GM18873 (cell line): Measurements from ENCODE around the gene FOXRED1.
A peak's percentile ranks its signal among the peaks of the same experiment; 100 is the strongest.

Source experiments
- ATAC-seq: cut with Tn5 transposase; IDR thresholded peaks from one replicate; pipeline ENCODE4 v1.9.1; 2021; ENCODE audit warnings: mild to moderate bottlenecking, moderate library complexity, moderate number of reproducible peaks; ENCODE audit not compliant: unreplicated experiment, low FRiP score

Gene FOXRED1

GRCh38 chr11:126310200-126310991, 41.4 kb downstream of the FOXRED1 start:
- ATAC-seq = no peak

DNA sequence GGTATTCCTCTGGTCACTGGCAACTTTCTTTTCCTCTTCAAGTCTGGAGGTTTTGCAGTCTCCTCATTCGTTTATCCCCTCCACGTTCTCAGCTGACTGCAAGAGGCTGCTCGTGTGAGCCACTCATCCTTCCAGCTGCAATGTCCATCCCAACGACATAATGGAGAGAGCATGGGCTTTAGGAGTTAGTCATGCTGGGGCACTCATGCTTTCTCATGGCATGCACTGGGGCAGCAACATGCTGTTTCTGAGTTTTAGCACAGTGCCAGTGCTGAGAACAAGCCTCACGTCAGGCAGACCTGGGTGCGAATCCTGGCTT, 42.0 kb downstream of the FOXRED1 start:
- no peak for ATAC-seq

DNA sequence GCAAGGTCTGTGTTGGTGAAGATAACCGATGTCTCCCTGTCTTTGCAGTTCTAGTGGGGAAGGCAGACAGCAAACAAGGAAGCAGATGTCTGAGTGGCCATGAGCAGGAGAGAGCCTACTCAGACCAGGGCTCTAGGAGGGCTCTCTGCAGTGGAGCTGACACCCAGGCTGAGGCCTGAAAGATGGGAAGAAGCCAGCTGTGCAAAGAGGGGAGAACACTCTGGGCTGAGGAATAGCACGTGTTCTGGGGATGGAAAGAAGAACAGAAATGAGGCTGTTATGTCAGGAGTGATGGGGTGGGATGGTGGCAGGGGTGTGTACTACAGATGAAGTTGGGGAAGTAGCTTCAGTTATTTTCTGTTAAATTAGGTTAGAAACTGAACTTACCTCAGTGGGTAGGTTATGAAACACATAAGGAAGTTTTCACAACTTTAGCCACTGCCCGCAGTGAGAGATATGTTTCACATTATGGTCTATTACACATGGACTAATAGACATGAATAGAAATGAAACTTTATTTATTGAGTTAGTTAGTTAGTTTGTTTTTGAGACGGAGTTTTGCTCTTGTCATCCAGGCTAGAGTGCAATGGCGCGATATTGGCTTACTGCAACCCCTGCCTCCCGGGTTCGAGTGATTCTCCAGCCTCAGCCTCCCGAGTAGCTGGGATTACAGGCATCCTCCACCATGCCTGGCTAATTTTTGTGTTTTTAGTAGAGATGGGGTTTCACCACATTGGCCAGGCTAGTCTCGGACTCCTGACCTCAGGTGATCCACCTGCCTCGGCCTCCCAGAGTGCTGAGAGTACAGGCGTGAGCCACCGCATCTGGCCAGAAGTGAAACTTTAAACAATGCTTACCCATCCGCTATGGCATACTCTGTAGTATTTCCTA, 42.7 kb downstream of the FOXRED1 start:
- no peak for ATAC-seq

- no peak for ATAC-seq
Measured at GRCh38 chr11:126312961-126313360, 44.0 kb downstream of the FOXRED1 start.

DNA sequence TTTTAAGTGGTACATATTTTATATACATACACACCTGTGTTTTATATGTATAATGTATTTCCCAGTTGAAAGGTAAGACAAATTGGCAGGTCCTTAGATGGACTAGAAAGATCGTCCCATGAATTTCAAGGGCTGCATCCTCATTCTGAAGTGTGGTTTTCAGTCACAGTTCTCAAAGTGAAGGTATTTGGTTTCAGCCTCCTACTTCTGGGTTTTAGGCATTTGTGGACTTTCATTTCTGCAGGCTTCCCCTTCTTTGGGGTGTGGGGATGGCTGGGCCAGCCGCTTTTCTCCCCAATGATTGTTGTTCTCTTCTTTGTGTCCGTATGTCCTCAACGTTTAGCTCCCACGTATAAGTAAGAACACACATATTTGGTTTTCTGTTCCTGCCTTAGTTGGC, 44.9 kb downstream of the FOXRED1 start:
- no peak for ATAC-seq

- ATAC-seq = no peak
Measured at GRCh38 chr11:126317432-126317755, 48.4 kb downstream of the FOXRED1 start.

- ATAC-seq = peak; percentile 15
Measured at GRCh38 chr11:126317756-126318573, 49.0 kb downstream of the FOXRED1 start.

DNA sequence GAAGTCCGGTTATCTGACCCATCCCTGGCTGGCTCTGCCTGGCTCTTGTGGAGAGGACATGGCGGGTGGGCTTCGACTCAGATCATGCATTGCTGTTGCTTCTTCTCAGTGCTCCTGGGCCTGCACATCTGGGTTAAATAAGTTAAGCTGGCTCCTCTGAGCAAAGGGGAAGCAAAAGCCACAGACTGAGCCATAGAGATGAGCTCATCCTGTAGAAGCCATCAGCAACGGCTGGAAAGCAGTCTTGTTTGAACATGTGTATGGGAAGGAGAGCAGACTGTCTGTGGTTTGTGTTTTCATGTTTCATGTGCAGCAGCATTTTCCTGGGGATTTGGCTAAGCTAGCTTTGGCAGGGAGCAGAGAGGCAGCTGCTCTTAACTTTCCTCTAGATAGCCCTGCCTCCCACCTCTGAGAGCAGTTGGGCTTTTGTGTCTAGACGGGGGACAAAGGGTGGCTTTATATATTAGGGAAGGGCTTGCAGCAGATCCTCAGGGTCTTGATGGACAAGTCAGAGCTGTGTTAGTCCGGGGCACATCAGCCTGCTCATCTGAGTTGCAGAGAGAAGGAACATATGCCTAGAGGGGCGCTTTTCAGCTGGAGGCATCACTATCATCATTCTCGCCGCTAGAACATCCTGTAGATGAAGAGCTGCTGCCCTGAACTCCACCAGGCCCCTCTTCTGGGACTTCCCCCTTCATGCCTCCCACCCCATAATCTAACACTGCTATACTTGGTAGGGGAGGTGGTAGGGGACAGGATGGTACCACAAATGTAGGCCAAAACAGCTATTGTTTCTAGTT, 49.8 kb downstream of the FOXRED1 start:
- ATAC-seq = peak; percentile 75

- ATAC-seq = no peak
Measured at GRCh38 chr11:126319374-126319740, 50.4 kb downstream of the FOXRED1 start.

GRCh38 chr11:126322996-126323395, 54.0 kb downstream of the FOXRED1 start:
- ATAC-seq = no peak

- no peak for ATAC-seq
Measured at GRCh38 chr11:126327281-126328000, 58.5 kb downstream of the FOXRED1 start.
